GM23338 (cell line): ENCODE data around the gene ABCA13.

Source experiments
- CREB1 ChIP-seq: fragments of 250-450 bp; sonication (Bioruptor Pico); IDR thresholded peaks from 2 replicates; pipeline ENCODE4 v1.5.0; 2020; ENCODE audit warnings: low read depth, mild to moderate bottlenecking, moderate library complexity
- EZH2 ChIP-seq: fragments of 200-600 bp; sonication (generic); IDR thresholded peaks from one replicate; pipeline ENCODE4 v1.8.0; 2017; ENCODE audit warnings: antibody characterized with exemption, mild to moderate bottlenecking, low read depth; ENCODE audit not compliant: unreplicated experiment
- EZH2phosphoT487 ChIP-seq: fragments of 200-600 bp; sonication (generic); IDR thresholded peaks from one replicate; pipeline ENCODE4 v1.8.1; 2018; ENCODE audit warnings: antibody characterized with exemption; ENCODE audit not compliant: unreplicated experiment
- TF ChIP-seq, protein P1 (sequence below), 2 experiments: fragments of 200-600 bp in 1 of 2; sonication (generic) in 1 of 2; conservative IDR thresholded peaks; 2 replicates each; pipeline versions ENCODE4 v1.5.1 to v1.6.1; 2016 to 2017; ENCODE audit warnings: antibody characterized with exemption in 2 of 2, low read depth in 2 of 2, mild to moderate bottlenecking in 2 of 2, moderate library complexity in 1 of 2

DNA sequence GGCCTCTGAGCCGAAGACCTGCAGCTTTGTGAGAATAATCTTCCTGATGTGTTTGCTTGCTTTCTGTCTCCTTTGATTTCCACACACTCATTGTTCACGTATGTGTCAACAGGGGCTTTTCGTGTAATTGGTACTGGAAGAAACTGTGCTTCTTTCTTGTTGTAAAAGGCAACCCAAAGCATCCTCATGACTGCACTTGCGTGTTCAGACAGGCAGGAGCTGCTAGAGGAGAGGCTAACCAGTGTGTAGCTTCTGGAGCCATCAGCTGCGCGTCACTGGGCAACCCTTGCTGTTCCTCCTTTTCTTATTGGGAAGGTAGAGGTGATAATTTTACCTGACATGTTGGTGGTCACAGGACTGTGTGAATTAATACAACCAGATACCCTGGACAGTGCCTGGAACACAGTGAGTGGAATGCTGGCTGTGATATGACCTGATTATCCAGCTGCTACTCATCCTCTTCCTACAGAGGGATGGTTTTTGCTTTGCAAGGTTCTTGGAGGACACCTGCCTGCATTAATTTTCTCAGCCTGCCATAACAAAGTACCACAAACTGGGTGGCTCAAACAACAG lies 213.0 kb downstream of the ABCA13 start:
- TF ChIP-seq EZH2 (no peak), CREB1 (CRISPR knock-in tag) (no peak), EZH2phosphoT487 (no peak)
- TF ChIP-seq, protein P1, sequence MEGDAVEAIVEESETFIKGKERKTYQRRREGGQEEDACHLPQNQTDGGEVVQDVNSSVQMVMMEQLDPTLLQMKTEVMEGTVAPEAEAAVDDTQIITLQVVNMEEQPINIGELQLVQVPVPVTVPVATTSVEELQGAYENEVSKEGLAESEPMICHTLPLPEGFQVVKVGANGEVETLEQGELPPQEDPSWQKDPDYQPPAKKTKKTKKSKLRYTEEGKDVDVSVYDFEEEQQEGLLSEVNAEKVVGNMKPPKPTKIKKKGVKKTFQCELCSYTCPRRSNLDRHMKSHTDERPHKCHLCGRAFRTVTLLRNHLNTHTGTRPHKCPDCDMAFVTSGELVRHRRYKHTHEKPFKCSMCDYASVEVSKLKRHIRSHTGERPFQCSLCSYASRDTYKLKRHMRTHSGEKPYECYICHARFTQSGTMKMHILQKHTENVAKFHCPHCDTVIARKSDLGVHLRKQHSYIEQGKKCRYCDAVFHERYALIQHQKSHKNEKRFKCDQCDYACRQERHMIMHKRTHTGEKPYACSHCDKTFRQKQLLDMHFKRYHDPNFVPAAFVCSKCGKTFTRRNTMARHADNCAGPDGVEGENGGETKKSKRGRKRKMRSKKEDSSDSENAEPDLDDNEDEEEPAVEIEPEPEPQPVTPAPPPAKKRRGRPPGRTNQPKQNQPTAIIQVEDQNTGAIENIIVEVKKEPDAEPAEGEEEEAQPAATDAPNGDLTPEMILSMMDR (conservative IDR thresholded peaks at IDR 0.05; ENCODE audit: low read depth in 2 of 2) = peak in 1 of 2 experiments; percentile 27; a peak in 2 of 4 replicates
